GM12878 (cell line): ENCODE measurements around the gene GAGE10. TPM values are rescaled to one million over a fixed set of nuclear protein-coding genes. Genes with fewer than 3 reads are reported as not detected.

ENCODE experiments used
- ATAC-seq: fragments of 200-7000 bp; cut with Tn5 transposase; 3 replicates; pipeline ENCODE4 v1.9.1; 2020; ENCODE audit warnings: mild to moderate bottlenecking, moderate library complexity
- BruUV-seq: library from RNA; stranded (reverse); fragments of 400-500 nt; replicated peaks from 2 replicates; lab custom pipeline; 2021; lab: Mats Ljungman, UMichigan
- CTCF ChIA-PET: fragments of 300-600 bp; sonication (Branson Sonifier 250); formaldehyde crosslinking; extraction: SDS; loops from one replicate; lab custom pipeline; 2021; ENCODE audit warnings: inconsistent platforms; lab: Yijun Ruan, JAX
- POLR2A ChIA-PET: fragments of 350-600 bp; formaldehyde crosslinking; extraction: SDS; loops from one replicate; lab custom pipeline; 2021; ENCODE audit warnings: inconsistent platforms; lab: Charles Lee
- RAD21 ChIA-PET: fragments of 300-600 bp; sonication (Branson Sonifier 250); formaldehyde crosslinking; loops from one replicate; lab custom pipeline; 2023; ENCODE audit warnings: antibody characterized with exemption; ENCODE audit not compliant: unreplicated experiment; lab: Charles Lee
- SMC1A ChIA-PET: fragments of 300-600 bp; sonication (Branson Sonifier 250); formaldehyde crosslinking; loops from one replicate; lab custom pipeline; 2023; ENCODE audit not compliant: unreplicated experiment, uncharacterized antibody; lab: Charles Lee
- DNase-seq: peaks from one replicate; pipeline ENCODE4 v3.0.0-alpha.2; 2011; ENCODE audit warnings: low read depth, low spot score
- FAIRE-seq: peaks from 3 replicates; lab custom pipeline; 2011; peaks lifted over from hg19 to GRCh38; lab: Jason Lieb, UNC
- H2AFZ ChIP-seq: 2 replicates; pipeline ENCODE4 v1.6.0; 2011; ENCODE audit warnings: low read depth, low read length, control low read depth; ENCODE audit not compliant: control insufficient read depth
- H3K27ac ChIP-seq: 2 replicates; pipeline ENCODE4 v1.5.1; 2011; ENCODE audit warnings: control low read depth; ENCODE audit not compliant: control insufficient read depth, insufficient read depth
- H3K27me3 ChIP-seq, 2 experiments: replicated peaks in 1 of 2; 2 replicates each; pipeline versions ENCODE4 v1.6.0 to v1.6.1; 2011; ENCODE audit warnings: low read length in 1 of 2; ENCODE audit not compliant: control insufficient read depth in 2 of 2, insufficient read depth in 2 of 2
- H3K36me3 ChIP-seq, 2 experiments: 2 replicates each; pipeline ENCODE4 v1.5.1; 2011; ENCODE audit warnings: low read length in 1 of 2; ENCODE audit not compliant: control insufficient read depth in 2 of 2, insufficient read depth in 2 of 2
- H3K4me1 ChIP-seq: 2 replicates; pipeline ENCODE4 v1.6.1; 2011; ENCODE audit warnings: mild to moderate bottlenecking, low read length, moderate library complexity, mixed read lengths; ENCODE audit not compliant: control insufficient read depth, insufficient read depth
- H3K4me2 ChIP-seq: 2 replicates; pipeline ENCODE4 v1.6.0; 2011; ENCODE audit warnings: control low read depth; ENCODE audit not compliant: control insufficient read depth, insufficient read depth
- H3K4me3 ChIP-seq: fragments of 200-600 bp; sonication (generic); 2 replicates; pipeline ENCODE4 v1.5.1; 2016
- H3K79me2 ChIP-seq: 2 replicates; pipeline ENCODE4 v1.6.0; 2011; ENCODE audit warnings: low read length; ENCODE audit not compliant: control insufficient read depth, insufficient read depth
- H3K9ac ChIP-seq: 2 replicates; pipeline ENCODE4 v1.8.0; 2011; ENCODE audit warnings: low read length, control low read depth, mixed read lengths; ENCODE audit not compliant: control insufficient read depth, insufficient read depth
- H3K9me3 ChIP-seq: replicated peaks from 3 replicates; pipeline ENCODE4 v1.5.1; 2011; ENCODE audit warnings: mild to moderate bottlenecking, low read length; ENCODE audit not compliant: control insufficient read depth, insufficient read depth
- H4K20me1 ChIP-seq: 2 replicates; pipeline ENCODE4 v1.6.0; 2011; ENCODE audit not compliant: control insufficient read depth, insufficient read depth
- DPF2 ChIP-seq: fragments of 450-650 bp; IDR thresholded peaks from 2 replicates; pipeline ENCODE4 v1.6.1; 2017; ENCODE audit warnings: mild to moderate bottlenecking
- E4F1 ChIP-seq: fragments of 450-650 bp; IDR thresholded peaks from 2 replicates; pipeline ENCODE4 v1.6.1; 2018; ENCODE audit warnings: borderline replicate concordance, mild to moderate bottlenecking; ENCODE audit not compliant: partially characterized antibody
- EZH2 ChIP-seq: IDR thresholded peaks from 2 replicates; pipeline ENCODE4 v1.6.1; 2012; ENCODE audit warnings: low read depth, mild to moderate bottlenecking, control low read depth, inconsistent platforms, low read length, borderline replicate concordance; ENCODE audit not compliant: control insufficient read depth
- GABPA ChIP-seq: IDR thresholded peaks from 2 replicates; pipeline ENCODE4 v1.6.1; 2014; ENCODE audit warnings: antibody characterized with exemption, low read depth, mild to moderate bottlenecking, inconsistent platforms
- HDGF ChIP-seq: fragments of 450-650 bp; IDR thresholded peaks from 2 replicates; pipeline ENCODE4 v1.6.1; 2016; ENCODE audit warnings: antibody characterized with exemption
- IKZF1 ChIP-seq: fragments of 450-650 bp; conservative IDR thresholded peaks from 2 replicates; pipeline ENCODE4 v1.6.1; 2017; ENCODE audit warnings: antibody characterized with exemption, mild to moderate bottlenecking
- IKZF2 ChIP-seq, 2 experiments: fragments of 450-650 bp; IDR thresholded peaks; 2 replicates each; pipeline ENCODE4 v1.6.1; 2017; ENCODE audit warnings: mild to moderate bottlenecking in 2 of 2, moderate library complexity in 2 of 2
- KAT2A ChIP-seq: conservative IDR thresholded peaks from 2 replicates; pipeline ENCODE4 v1.6.1; 2011; ENCODE audit warnings: low read depth, low read length; ENCODE audit not compliant: control insufficient read depth
- KDM1A ChIP-seq: fragments of 200-600 bp; sonication (generic); IDR thresholded peaks from 2 replicates; pipeline ENCODE4 v1.6.1; 2016; ENCODE audit warnings: borderline replicate concordance
- MTA2 ChIP-seq: fragments of 450-650 bp; IDR thresholded peaks from 2 replicates; pipeline ENCODE4 v1.6.1; 2016; ENCODE audit warnings: low read depth, mild to moderate bottlenecking, moderate library complexity
- NR2C1 ChIP-seq: fragments of 450-650 bp; IDR thresholded peaks from 2 replicates; pipeline ENCODE4 v1.6.1; 2017; ENCODE audit warnings: antibody characterized with exemption, mild to moderate bottlenecking, moderate library complexity
- POLR2AphosphoS5 ChIP-seq: IDR thresholded peaks from 2 replicates; pipeline ENCODE4 v1.6.1; 2011; ENCODE audit warnings: mild to moderate bottlenecking, low read length, inconsistent platforms
- POU2F2 ChIP-seq: IDR thresholded peaks from 3 replicates; pipeline ENCODE4 v1.6.1; 2011; ENCODE audit warnings: low read depth, mild to moderate bottlenecking, low read length, borderline replicate concordance
- RFX5 ChIP-seq: IDR thresholded peaks from 2 replicates; pipeline ENCODE4 v1.6.1; 2011; ENCODE audit warnings: low read depth, low read length, improper control_type of control experiment
- SP1 ChIP-seq: IDR thresholded peaks from one replicate; pipeline ENCODE4 v1.6.1; 2011; ENCODE audit warnings: low read depth, low read length
- SRF ChIP-seq, 2 experiments: IDR thresholded peaks; 2 replicates each; pipeline ENCODE4 v1.6.1; 2011; ENCODE audit warnings: low read depth in 2 of 2, low read length in 2 of 2, mild to moderate bottlenecking in 1 of 2, moderate library complexity in 1 of 2
- TAF1 ChIP-seq: IDR thresholded peaks from 2 replicates; pipeline ENCODE4 v1.6.1; 2011; ENCODE audit warnings: mild to moderate bottlenecking, low read depth, low read length, borderline replicate concordance
- ZNF217 ChIP-seq: fragments of 450-650 bp; IDR thresholded peaks from 2 replicates; pipeline ENCODE4 v1.6.1; 2017; ENCODE audit warnings: antibody characterized with exemption, mild to moderate bottlenecking
- WGBS: methylation state at CpG from one replicate; pipeline ENCODE4 v1.1.6; 2016; ENCODE audit warnings: low lambda C conversion rate; ENCODE audit not compliant: insufficient replicate concordance, insufficient coverage; ENCODE audit errors: missing lambda C conversion rate; 5-methylcytosine and 5-hydroxymethylcytosine counted together
- in situ Hi-C: fragments of 300-500 bp; cut with MboI; formaldehyde crosslinking; loops from 9 replicates; pipeline ENCODE4 v1.14.3; 2018; ENCODE audit warnings: mixed read lengths
- intact Hi-C: fragments of 100-400 bp; cut with micrococcal nuclease; formaldehyde crosslinking; loops from one replicate; pipeline ENCODE4 v1.14.2; 2022; ENCODE audit not compliant: unreplicated experiment
- polyA plus RNA-seq, 11 experiments: library from polyadenylated mRNA; depleted of rRNA in 4 of 11; unstranded in 6 of 11; stranded (reverse) in 5 of 11; fragments of >200 nt; fragmentation: Nextera tagmentation in 4 of 11; fragmentation: Illumina TruSeq in 1 of 11; extraction: Ambion mirVana in 4 of 11; extraction: Trizol in 1 of 11; gene quantifications; 1 replicate in 1 of 11; 2 replicates in 10 of 11; pipeline versions ENCODE4 v1.2.1 to v1.2.3, GENCODE V29; 2011 to 2016; ENCODE audit warnings: inconsistent platforms in 2 of 11, missing spikeins in 2 of 11, low read depth in 1 of 11
- total RNA-seq, 4 experiments: library from RNA; depleted of rRNA in 3 of 4; stranded (reverse); fragments of >200 nt in 3 of 4; fragmentation: Illumina TruSeq in 1 of 4; extraction: Trizol in 1 of 4; gene quantifications; 2 replicates each; pipeline versions ENCODE4 v1.2.1 to v1.2.3, GENCODE V29; 2013 to 2021
- TF ChIP-seq, protein P1 (sequence below): fragments of 150-350 bp; IDR thresholded peaks from 2 replicates; pipeline ENCODE4 v1.6.1; 2016; ENCODE audit warnings: low read depth, low read length

The GAGE10 gene
- total and polyA plus RNA-seq, 10 of the 15 experiments (the other 5 are each of a cell fraction or from before 2014, with no cell fraction given): not detected

GRCh38 chrX:49272421-49272820 is 31.0 kb upstream of the GAGE10 start:
- no peaks in the 10 kb centered on the region for H3K36me3 ChIP-seq
- ATAC-seq (no peak), FAIRE-seq (no peak), DNase-seq (no peak)
- 27% methylated on average over 6 of the region's 6 CpGs for WGBS
- no peak overlapping the region for H2AFZ ChIP-seq
- ChIA-PET CTCF (interaction anchor here (3.2 kb wide), 1 partner anchor 80 kb away, joined by 10 read pairs; no protein-coding TSS in a partner anchor), POLR2A (interaction anchor here (0.7 kb wide), 1 partner anchor 159 kb away, joined by 3 read pairs; no protein-coding TSS in a partner anchor), RAD21 (interaction anchor here (0.6 kb wide), 1 partner anchor 86 kb away, joined by 3 read pairs; the partner anchor contains the start of gene PRICKLE3), SMC1A (interaction anchor here (0.6 kb wide), 1 partner anchor 64 kb away, joined by 3 read pairs; no protein-coding TSS in a partner anchor)
- H3K9ac ChIP-seq: no peak overlapping the region
- H3K27me3 ChIP-seq: no peaks in the 10 kb centered on the region
- H3K79me2 ChIP-seq: peaks cover 15% of the 10 kb centered on the region
- BruUV-seq: no TSS peak
- no peaks in the 10 kb centered on the region; the same call in 2 of the 3 replicates for H3K9me3 ChIP-seq
- TF ChIP-seq RFX5 (no peak), POU2F2 (no peak), KAT2A (no peak), TAF1 (no peak), IKZF2 (IDR thresholded peaks at IDR 0.05) (no peak), MTA2 (no peak), DPF2 (no peak), EZH2 (no peak), ZNF217 (no peak), POLR2AphosphoS5 (no peak), NR2C1 (no peak), SP1 (no peak), SRF (IDR thresholded peaks at IDR 0.05; ENCODE audit: low read depth in 2 of 2, low read length in 2 of 2) (no peak), IKZF1 (no peak), GABPA (no peak), KDM1A (no peak), E4F1 (no peak), HDGF (no peak)
- TF ChIP-seq, protein P1, sequence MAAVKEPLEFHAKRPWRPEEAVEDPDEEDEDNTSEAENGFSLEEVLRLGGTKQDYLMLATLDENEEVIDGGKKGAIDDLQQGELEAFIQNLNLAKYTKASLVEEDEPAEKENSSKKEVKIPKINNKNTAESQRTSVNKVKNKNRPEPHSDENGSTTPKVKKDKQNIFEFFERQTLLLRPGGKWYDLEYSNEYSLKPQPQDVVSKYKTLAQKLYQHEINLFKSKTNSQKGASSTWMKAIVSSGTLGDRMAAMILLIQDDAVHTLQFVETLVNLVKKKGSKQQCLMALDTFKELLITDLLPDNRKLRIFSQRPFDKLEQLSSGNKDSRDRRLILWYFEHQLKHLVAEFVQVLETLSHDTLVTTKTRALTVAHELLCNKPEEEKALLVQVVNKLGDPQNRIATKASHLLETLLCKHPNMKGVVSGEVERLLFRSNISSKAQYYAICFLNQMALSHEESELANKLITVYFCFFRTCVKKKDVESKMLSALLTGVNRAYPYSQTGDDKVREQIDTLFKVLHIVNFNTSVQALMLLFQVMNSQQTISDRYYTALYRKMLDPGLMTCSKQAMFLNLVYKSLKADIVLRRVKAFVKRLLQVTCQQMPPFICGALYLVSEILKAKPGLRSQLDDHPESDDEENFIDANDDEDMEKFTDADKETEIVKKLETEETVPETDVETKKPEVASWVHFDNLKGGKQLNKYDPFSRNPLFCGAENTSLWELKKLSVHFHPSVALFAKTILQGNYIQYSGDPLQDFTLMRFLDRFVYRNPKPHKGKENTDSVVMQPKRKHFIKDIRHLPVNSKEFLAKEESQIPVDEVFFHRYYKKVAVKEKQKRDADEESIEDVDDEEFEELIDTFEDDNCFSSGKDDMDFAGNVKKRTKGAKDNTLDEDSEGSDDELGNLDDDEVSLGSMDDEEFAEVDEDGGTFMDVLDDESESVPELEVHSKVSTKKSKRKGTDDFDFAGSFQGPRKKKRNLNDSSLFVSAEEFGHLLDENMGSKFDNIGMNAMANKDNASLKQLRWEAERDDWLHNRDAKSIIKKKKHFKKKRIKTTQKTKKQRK: no peak
- peaks cover 4% of the 10 kb centered on the region; the same call in 1 of the 2 replicates for H3K4me1 ChIP-seq
- no peaks in the 10 kb centered on the region for H4K20me1 ChIP-seq
- in situ Hi-C loops (no loop called here), intact Hi-C loops (no loop called here)
- no peak overlapping the region for H3K4me2 ChIP-seq
- H3K4me3 ChIP-seq: no peak overlapping the region; the same call in 1 of the 2 replicates
- H3K27ac ChIP-seq: no peak overlapping the region
